ENCODE data around the gene SLC23A3.
A peak's percentile ranks its signal among the peaks of the same experiment; 100 is the strongest.

SLC23A3 gene

GRCh38 chr2:219179601-219180465 is 10.0 kb upstream of the SLC23A3 start:
- no peak for DNase-seq (ENCODE audit: low read depth)
- TF ChIP-seq CTCF (IDR thresholded peaks at IDR 0.05; ENCODE audit: low read depth, low read length, missing control alignments): no peak
- no peak overlapping the region for H3K4me3 ChIP-seq (ENCODE audit: low read depth, low read length)
- in situ Hi-C loops (cut with HindIII; ENCODE audit: low sequenced_read_pairs): loop anchor here (5.0 kb wide), 1 partner anchor 47 kb away; the partner anchor contains the start of genes ANKZF1 and ATG9A

- in situ Hi-C loops (cut with HindIII; ENCODE audit: low sequenced_read_pairs): no loop called here
- DNase-seq (ENCODE audit: low read depth): no peak
- no peak for TF ChIP-seq CTCF (IDR thresholded peaks at IDR 0.05; ENCODE audit: low read depth, low read length, missing control alignments)
- H3K4me3 ChIP-seq (ENCODE audit: low read depth, low read length): peak overlapping the region; percentile 80
Observed at GRCh38 chr2:219178377-219179175, 8.7 kb upstream of the SLC23A3 start.

DNA sequence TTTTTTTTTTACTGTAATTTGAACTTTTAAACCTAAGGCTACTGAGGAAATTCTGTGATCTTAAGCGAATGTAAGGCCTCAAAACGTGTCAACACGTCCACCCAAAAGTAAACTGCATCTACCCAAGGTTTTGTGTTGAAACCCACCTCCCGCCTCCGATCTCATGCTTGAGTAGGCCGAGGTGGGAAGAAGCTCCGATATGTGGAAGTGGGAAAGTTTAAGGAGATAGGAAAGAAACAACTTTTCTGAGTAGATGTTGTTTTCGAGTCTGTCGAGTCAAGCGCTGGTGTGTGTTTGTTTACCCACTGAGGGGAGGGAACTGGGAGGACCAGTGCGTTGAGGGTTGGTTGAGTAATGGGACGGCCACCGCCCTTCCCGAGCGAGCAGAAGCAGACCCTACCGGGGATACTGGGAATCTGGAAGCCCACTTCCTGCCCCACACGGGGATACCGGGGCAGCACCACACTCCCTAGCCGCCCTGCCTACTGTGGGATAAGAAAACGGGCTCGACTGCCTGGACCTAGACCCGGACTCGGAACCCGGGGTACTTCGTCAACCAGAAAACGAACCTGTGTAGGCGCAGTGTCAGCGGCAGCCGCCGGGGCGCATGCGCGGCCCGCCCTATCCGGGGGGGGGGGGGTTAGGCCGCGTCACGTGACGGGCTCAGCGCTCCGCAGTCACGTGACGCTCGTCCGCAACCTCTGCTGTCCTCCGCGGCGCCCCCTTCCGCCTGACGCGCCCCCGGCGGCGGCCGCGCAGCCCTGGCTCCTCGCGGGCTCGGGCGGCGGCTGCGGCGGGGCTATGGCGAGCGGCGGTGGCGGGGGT is 7.9 kb upstream of the SLC23A3 start, which contains the start of gene RETREG2:
TSS of gene RETREG2 (plus strand) at position 724 of the 825 bp plus-strand sequence. CDS start at position 802, 78 bp downstream.
- peak; percentile 59 for DNase-seq (ENCODE audit: low read depth)
- H3K4me3 ChIP-seq (ENCODE audit: low read depth, low read length): peak within 1 kb of the TSS; percentile 80
- TF ChIP-seq CTCF (IDR thresholded peaks at IDR 0.05; ENCODE audit: low read depth, low read length, missing control alignments): peak; percentile 14
- in situ Hi-C loops (cut with HindIII; ENCODE audit: low sequenced_read_pairs): no loop called here

GRCh38 chr2:219176818-219177551 is 7.2 kb upstream of the SLC23A3 start, which contains the start of gene CNPPD1:
TSS of gene CNPPD1 (minus strand) at chr2:219176925. CDS start at chr2:219176828, 97 bp downstream.
- in situ Hi-C loops (cut with HindIII; ENCODE audit: low sequenced_read_pairs): no loop called here
- no peak for TF ChIP-seq CTCF (IDR thresholded peaks at IDR 0.05; ENCODE audit: low read depth, low read length, missing control alignments)
- no peak for DNase-seq (ENCODE audit: low read depth)
- peak within 1 kb of the TSS; percentile 80 for H3K4me3 ChIP-seq (ENCODE audit: low read depth, low read length)

GRCh38 chr2:219175928-219176817 is 6.3 kb upstream of the SLC23A3 start:
- DNase-seq (ENCODE audit: low read depth): no peak
- TF ChIP-seq CTCF (IDR thresholded peaks at IDR 0.05; ENCODE audit: low read depth, low read length, missing control alignments): no peak
- H3K4me3 ChIP-seq (ENCODE audit: low read depth, low read length): peak overlapping the region; percentile 80
- in situ Hi-C loops (cut with HindIII; ENCODE audit: low sequenced_read_pairs): no loop called here

Measured in astrocyte of the cerebellum (primary cell).